Middle frontal gyrus (tissue), 1 donor: ENCODE measurements around the gene FGF2.
"Not testable (repeated sequence)": the region's sequence is repeated elsewhere in the genome, so short reads cannot be mapped to it uniquely, and the experiment has no call there.

Experiments used
- DNase-seq: peaks from one replicate; pipeline ENCODE4 v3.0.0-alpha.2; 2015; ENCODE audit warnings: low spot score; ENCODE audit errors: extremely low spot score

The FGF2 gene

GRCh38 chr4:122826553-122827257 lies at the start of gene FGF2:
FGF2 (plus strand) TSS chr4:122826831; CDS start chr4:122827175, 344 bp downstream.
- DNase-seq = no peak

GRCh38 chr4:122776916-122777315 lies 49.7 kb upstream of the FGF2 start:
- no peak for DNase-seq

GRCh38 chr4:122777846-122778673 lies 48.6 kb upstream of the FGF2 start:
- DNase-seq = no peak

- DNase-seq = no peak
Observed at GRCh38 chr4:122781486-122781885, 45.1 kb upstream of the FGF2 start.

- DNase-seq = no peak
Observed at GRCh38 chr4:122783301-122784215, 43.1 kb upstream of the FGF2 start.

- no peak for DNase-seq
Observed at GRCh38 chr4:122784261-122784660, 42.4 kb upstream of the FGF2 start.

- DNase-seq = no peak
Observed at GRCh38 chr4:122785099-122785498, 41.5 kb upstream of the FGF2 start.

- not testable (repeated sequence) for DNase-seq
Observed at GRCh38 chr4:122786296-122786695, 40.3 kb upstream of the FGF2 start.

- not testable (repeated sequence) for DNase-seq
Observed at GRCh38 chr4:122786920-122787319, 39.7 kb upstream of the FGF2 start.

GRCh38 chr4:122787940-122788339 lies 38.7 kb upstream of the FGF2 start:
- DNase-seq = no peak

- DNase-seq = no peak
Observed at GRCh38 chr4:122788935-122789334, 37.7 kb upstream of the FGF2 start.

GRCh38 chr4:122793811-122794210 lies 32.8 kb upstream of the FGF2 start:
- DNase-seq = no peak

- no peak for DNase-seq
Observed at GRCh38 chr4:122796801-122797404, 29.7 kb upstream of the FGF2 start.

- no peak for DNase-seq
Observed at GRCh38 chr4:122797405-122798094, 29.1 kb upstream of the FGF2 start.

- no peak for DNase-seq
Observed at GRCh38 chr4:122798101-122798500, 28.5 kb upstream of the FGF2 start.

- no peak for DNase-seq
Observed at GRCh38 chr4:122798917-122799316, 27.7 kb upstream of the FGF2 start.

GRCh38 chr4:122803788-122804208 lies 22.8 kb upstream of the FGF2 start:
- no peak for DNase-seq

GRCh38 chr4:122806981-122807679 lies 19.5 kb upstream of the FGF2 start:
- no peak for DNase-seq

- no peak for DNase-seq
Observed at GRCh38 chr4:122810669-122811068, 16.0 kb upstream of the FGF2 start.

GRCh38 chr4:122811781-122812180 lies 14.8 kb upstream of the FGF2 start:
- not testable (repeated sequence) for DNase-seq
